Measurements from ENCODE around the gene POLE.

DNA sequence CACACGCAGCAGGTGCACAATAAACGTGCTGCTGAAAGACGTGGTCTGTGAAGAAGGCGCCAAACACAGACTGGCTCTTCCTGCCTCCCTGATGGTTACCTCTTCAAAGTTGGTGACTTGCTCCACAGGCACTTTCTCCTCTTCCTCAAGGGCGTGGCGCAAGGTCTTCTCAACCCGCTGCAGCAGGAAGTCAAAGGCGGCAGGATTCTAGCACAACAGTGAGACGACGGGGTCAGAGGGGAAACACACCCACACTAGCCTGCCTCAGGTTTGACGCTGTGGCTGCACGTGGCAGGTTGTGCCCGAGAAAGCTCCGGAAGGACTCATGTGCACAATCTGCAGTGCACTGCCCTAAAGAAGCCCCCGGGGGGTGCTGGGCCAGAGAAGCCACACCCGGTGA lies 15.0 kb downstream of the POLE start:
- TF ChIP-seq CTCF (IDR thresholded peaks at IDR 0.05) = no peak
- no peak for TF ChIP-seq POLR2A (IDR thresholded peaks at IDR 0.05)

Measured in thyroid gland (tissue), 4 donors.